Activated CD8-positive, alpha-beta memory T cell treated with anti-CD3 and anti-CD28 coated beads, Interleukin-2, amount 50 U/mL, for 1 hour (primary cell): Measurements from ENCODE around the gene ZSWIM3.

Source experiments
- DNase-seq: peaks from one replicate; pipeline ENCODE4 v3.0.0-alpha.2; 2020; ENCODE audit errors: extremely low read depth

Gene ZSWIM3

GRCh38 chr20:45833030-45833882 lies 24.2 kb upstream of the ZSWIM3 start, which contains the start of gene SNX21:
Gene SNX21 (plus strand): TSS chr20:45833799. CDS start chr20:45833920, 121 bp downstream.
- no peak for DNase-seq

DNA sequence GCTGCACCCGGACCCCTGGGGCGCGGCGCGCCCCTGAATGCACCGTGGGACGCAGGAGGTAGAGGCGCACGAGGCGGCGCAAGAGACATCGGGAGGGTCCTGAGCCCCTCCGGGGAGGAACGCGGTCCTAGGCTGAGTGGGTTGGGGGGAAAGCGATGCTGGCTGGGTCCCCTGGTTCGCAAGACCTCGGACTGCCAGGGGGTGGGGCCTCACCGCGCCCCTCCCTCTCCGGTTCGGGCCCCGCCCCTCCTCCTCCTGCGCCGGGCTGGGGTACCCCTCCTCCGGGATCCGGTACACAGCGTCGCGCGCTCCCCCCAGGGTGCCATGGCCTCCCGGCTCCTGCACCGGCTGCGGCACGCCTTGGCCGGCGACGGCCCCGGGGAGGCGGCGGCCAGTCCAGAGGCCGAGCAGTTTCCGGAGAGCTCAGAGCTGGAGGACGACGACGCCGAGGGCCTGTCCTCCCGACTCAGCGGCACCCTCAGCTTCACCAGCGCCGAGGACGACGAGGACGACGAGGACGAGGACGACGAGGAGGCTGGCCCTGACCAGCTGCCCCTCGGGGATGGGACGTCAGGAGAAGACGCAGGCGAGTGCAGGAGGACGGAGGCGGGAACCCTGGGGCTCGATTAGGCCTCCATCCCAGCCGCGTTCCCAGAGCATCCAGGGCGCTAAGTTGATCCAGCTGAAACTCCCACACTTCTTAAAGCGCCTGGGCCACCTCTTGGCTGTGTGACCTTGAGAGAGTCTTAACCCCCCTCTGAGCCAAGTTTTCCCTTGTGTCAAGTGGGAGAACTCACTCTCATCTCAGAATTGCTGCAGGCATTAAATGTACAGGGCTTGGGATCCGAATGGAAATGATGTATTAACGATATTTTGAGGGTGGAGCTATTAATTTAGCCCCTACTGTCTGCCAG lies 23.3 kb upstream of the ZSWIM3 start:
- DNase-seq: no peak

GRCh38 chr20:45834797-45835161 lies 22.6 kb upstream of the ZSWIM3 start:
- DNase-seq: no peak

DNA sequence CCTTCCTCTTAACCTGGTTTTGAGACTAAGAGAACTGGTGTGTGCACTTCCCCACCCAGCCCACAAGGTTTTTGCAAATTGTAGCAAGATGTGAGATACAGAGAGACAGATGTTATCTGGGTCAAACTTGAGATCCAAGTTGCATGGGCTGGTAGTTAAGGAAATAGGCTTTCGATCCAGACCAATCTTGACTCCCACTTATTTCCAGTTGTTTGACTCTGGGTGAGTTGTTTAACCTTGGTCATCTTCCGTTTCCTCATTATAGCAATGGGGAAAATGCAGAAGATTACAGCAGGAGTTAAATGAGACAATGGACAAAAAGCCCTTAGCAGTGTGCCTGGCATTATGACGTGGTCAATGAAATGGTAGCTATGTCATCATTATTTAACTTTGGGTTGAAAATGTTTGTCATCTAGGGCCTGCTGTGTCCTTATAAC lies 22.1 kb upstream of the ZSWIM3 start:
- no peak for DNase-seq

DNA sequence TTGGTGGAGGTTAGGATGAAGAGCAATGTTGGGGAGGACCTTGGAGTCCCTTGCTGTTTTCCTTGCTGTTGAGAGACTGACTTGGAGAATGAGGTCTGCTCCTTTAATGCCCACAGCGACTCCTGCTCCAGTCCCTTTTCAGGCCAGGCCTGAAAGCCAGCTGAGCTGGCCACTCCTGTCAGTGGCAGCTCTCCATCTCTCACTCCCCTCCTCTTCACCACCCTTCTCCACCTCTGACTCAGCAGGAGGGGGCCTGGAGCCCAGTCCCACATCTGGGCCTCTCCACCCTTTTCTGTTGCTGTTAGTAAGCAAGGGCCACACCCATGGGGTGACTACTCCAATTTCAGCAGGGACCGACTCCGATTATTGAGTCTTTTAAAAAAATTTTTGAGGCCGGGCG lies 21.6 kb upstream of the ZSWIM3 start:
- DNase-seq: no peak

DNA sequence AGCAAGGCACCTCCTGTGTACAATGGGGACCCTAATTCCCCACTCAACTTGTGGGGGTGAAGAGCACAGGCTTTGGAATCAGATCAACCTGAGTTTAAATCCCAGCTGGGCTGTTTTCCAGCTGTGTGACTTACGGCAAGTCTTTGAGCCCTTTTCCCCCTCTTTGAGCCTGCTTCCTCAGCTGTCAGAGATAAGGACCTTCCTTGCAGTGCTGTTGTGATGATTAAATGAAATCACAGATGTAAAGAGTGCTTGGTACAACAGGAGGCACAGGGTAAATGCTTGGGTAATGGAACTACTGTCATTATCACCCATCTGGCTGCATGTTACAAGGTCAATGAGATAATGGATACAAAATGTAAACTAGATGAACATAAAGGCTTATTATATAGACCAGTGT lies 20.6 kb upstream of the ZSWIM3 start:
- no peak for DNase-seq

DNA sequence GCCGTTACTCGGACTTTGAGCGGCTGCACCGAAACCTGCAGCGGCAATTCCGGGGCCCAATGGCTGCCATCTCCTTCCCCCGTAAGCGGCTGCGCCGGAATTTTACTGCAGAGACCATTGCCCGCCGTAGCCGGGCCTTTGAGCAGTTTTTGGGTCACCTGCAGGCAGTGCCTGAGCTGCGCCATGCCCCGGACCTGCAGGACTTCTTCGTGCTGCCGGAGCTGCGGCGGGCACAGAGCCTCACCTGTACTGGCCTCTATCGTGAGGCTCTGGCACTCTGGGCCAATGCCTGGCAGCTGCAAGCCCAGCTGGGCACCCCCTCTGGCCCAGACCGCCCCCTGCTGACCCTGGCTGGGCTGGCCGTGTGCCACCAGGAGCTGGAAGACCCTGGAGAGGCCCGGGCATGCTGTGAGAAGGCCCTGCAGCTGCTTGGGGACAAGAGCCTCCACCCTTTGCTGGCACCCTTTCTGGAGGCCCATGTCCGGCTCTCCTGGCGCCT lies 16.7 kb upstream of the ZSWIM3 start:
- no peak for DNase-seq

GRCh38 chr20:45841407-45842129 lies 15.8 kb upstream of the ZSWIM3 start:
- no peak for DNase-seq

DNA sequence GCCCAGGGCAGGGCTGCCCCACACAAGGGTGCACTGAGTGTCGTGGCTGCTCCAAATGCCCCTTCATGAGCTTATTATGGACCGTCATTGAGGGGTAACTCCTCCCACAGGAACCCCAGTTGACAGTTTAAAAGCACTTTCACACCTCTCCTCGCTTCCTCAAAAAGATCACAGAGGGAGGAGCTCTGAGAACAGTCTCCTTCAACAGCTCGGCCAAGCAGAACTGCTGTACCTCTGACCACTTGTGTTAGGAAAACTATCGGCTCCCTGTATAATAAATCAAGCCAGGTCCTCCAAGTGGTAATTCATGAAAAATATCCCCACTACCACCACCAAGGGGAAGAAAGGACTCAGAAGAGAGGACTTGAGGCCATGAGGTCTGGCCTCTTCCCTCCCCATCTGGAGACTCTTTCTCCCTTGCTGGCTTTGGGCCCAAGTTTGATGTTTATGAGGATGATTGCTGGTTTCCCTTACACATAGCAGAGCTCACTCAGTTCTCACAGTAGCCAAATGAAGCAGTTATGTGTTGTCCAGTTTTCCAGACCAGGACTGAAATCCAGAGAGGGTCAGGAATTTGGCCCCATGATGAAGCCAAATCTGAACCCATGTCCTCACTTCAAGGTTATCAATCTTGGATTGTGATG lies 15.1 kb upstream of the ZSWIM3 start:
- DNase-seq: no peak

DNA sequence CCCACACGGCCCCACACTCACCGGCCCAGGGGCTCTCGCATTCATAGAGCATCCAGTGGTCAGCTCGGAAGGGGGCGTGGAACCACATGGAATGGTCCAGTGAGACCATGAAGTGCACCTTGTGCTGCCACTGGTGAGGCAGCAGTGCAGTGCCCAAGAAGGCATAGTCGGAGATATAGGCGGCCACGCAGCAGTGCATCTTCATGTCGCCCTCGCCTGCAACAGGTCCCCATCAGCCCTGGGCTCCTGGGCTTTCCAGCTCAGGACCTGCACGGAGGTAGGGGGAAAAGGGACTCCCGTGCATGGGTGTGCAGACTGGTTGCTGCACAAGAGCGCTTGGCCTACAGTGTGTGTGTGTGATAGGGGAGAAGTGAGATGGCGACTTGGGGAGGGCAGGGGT lies 13.9 kb upstream of the ZSWIM3 start:
- DNase-seq: no peak

GRCh38 chr20:45845452-45845851 lies 12.0 kb upstream of the ZSWIM3 start:
- DNase-seq: no peak

- DNase-seq: no peak
These were observed 9.0 kb upstream of the ZSWIM3 start for GRCh38 chr20:45848421-45848820.

GRCh38 chr20:45848969-45849582 lies 8.3 kb upstream of the ZSWIM3 start:
- no peak for DNase-seq

GRCh38 chr20:45850238-45850637 lies 7.2 kb upstream of the ZSWIM3 start:
- no peak for DNase-seq

DNA sequence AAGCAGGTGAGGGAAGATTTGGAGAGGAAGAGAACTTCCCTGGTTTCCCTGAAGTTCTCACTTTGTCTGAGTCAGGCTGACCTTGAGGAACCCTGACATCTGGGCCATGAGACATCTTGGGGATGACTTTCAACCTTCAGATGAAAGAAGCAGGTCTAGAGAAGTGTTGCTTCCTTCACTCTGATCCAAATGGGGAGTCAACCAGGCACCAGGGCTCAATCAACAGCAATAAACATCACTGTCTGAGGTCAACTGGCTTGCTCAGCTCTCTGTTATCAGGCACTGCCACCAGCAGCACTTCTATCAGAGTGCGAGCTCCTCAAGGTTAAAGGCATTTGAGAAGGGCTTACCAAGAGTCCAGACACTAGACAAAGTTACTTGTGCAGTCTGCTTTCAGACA lies 6.5 kb upstream of the ZSWIM3 start:
- no peak for DNase-seq

GRCh38 chr20:45851501-45851900 lies 5.9 kb upstream of the ZSWIM3 start:
- no peak for DNase-seq

DNA sequence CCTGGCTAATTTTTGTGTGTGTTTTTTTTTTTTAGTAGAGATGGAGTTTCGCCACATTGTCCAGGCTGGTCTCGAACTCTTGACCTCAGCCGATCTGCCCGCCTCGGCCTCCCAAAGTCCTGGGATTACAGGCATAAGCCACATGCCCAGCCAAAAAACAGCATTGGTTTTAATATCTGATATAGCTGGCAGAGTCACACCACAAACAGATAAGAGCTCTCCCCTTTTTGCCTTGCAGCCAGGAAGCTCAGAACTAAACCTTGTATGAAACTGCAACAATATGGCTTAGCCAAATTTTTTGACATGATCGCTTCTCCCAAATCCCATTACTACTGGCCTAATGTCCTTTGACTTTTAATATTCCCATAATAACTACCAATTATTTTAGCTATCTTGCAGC lies 5.1 kb upstream of the ZSWIM3 start:
- DNase-seq: no peak

DNA sequence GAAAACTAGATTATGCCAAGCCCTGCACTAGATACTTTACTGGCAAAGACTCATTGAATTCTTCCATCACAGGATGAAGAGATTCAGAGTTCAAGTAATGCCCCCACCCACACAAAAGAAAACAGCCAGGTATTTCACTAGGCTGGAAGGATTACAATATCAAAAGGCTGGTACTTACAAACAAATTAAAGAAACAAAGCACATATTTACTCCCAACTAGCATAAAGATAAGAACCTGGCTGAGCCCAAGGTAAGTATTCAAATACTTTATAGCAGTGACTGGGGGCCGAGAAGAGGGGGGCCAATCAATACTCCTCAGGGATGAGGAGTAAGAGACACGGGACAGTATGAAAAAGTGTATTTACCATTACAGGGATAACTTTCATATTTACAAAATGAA lies 3.9 kb upstream of the ZSWIM3 start:
- no peak for DNase-seq

DNA sequence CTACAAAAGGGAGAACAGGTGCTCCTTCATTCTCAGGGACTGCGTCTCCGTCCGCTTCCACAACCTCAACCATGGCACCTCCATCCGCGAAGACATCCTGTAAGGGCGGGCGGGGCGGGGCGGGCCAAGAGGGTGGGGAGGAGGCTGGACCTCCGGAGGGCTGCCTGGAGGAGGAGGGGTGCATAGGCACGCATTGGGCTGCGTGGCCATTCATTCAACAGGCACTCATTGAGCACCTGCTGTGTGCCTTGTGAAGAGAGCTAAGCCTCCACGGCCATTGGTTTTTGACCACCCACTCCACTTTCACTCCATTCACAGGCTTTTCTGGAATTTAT lies 435 bp downstream of the ZSWIM3 start:
- no peak for DNase-seq

GRCh38 chr20:45859916-45860315 lies 2.5 kb downstream of the ZSWIM3 start:
- DNase-seq: no peak

GRCh38 chr20:45860560-45861220 lies 3.3 kb downstream of the ZSWIM3 start:
- no peak for DNase-seq
